Liver (tissue), 9 donors: Measurements from ENCODE around the gene ST6GAL1. TPM values are rescaled to one million over a fixed set of nuclear protein-coding genes. Genes with fewer than 3 reads are reported as not detected.

Source experiments
- DNase-seq: peaks from one replicate; pipeline ENCODE4 v3.0.0-alpha.2; 2017; ENCODE audit warnings: low spot score
- H3K27ac ChIP-seq, 2 donors: one replicate each; pipeline ENCODE4 v1.7.0; 2013; ENCODE audit warnings: inconsistent platforms in 2 of 2, low read length in 2 of 2, control low read depth in 1 of 2, low read depth in 1 of 2, mild to moderate bottlenecking in 1 of 2
- H3K27me3 ChIP-seq, 4 donors: one replicate each; pipeline versions ENCODE4 v1.6.1 to v1.7.0; 2013; ENCODE audit warnings: low read length in 3 of 4, inconsistent platforms in 1 of 4, mild to moderate bottlenecking in 1 of 4, moderate library complexity in 1 of 4; ENCODE audit not compliant: control insufficient read depth in 4 of 4, insufficient read depth in 4 of 4
- H3K36me3 ChIP-seq, 4 donors: one replicate each; pipeline versions ENCODE4 v1.6.1 to v1.7.0; 2013; ENCODE audit warnings: low read length in 3 of 4, mild to moderate bottlenecking in 3 of 4, low read depth in 1 of 4, moderate library complexity in 1 of 4; ENCODE audit not compliant: control insufficient read depth in 4 of 4, insufficient read depth in 3 of 4
- H3K4me1 ChIP-seq, 4 donors: one replicate each; pipeline versions ENCODE4 v1.6.1 to v1.7.0; 2013; ENCODE audit warnings: low read length in 3 of 4, mild to moderate bottlenecking in 3 of 4, moderate library complexity in 1 of 4; ENCODE audit not compliant: control insufficient read depth in 4 of 4, insufficient read depth in 4 of 4
- H3K4me3 ChIP-seq, 3 donors: one replicate each; pipeline versions ENCODE4 v1.6.1 to v1.7.0; 2013; ENCODE audit warnings: low read length in 3 of 3, control low read depth in 1 of 3, low read depth in 1 of 3, mild to moderate bottlenecking in 1 of 3
- H3K9ac ChIP-seq, 2 donors: one replicate each; pipeline ENCODE4 v1.7.0; 2013; ENCODE audit warnings: low read length in 2 of 2, mild to moderate bottlenecking in 2 of 2, moderate library complexity in 2 of 2, control low read depth in 1 of 2, low read depth in 1 of 2
- H3K9me3 ChIP-seq, 4 donors: one replicate each; pipeline versions ENCODE4 v1.6.1 to v1.7.0; 2013; ENCODE audit warnings: low read length in 3 of 4; ENCODE audit not compliant: control insufficient read depth in 4 of 4
- EGR1 ChIP-seq, 2 donors: IDR thresholded peaks; 2 replicates each; pipeline ENCODE4 v1.6.1; 2016 to 2018; ENCODE audit warnings: antibody characterized with exemption in 2 of 2, low read depth in 2 of 2
- FOXA1 ChIP-seq: IDR thresholded peaks from 2 replicates; pipeline ENCODE4 v1.6.1; 2016; ENCODE audit warnings: antibody characterized with exemption
- FOXA2 ChIP-seq: IDR thresholded peaks from 2 replicates; pipeline ENCODE4 v1.6.1; 2016; ENCODE audit warnings: antibody characterized with exemption
- GABPA ChIP-seq, 2 donors: IDR thresholded peaks in 1 of 2; conservative IDR thresholded peaks in 1 of 2; 2 replicates each; pipeline ENCODE4 v1.6.1; 2016; ENCODE audit warnings: antibody characterized with exemption in 2 of 2, mild to moderate bottlenecking in 1 of 2, moderate library complexity in 1 of 2
- HNF4A ChIP-seq, 2 donors: conservative IDR thresholded peaks; 2 replicates each; pipeline ENCODE4 v1.6.1; 2016; ENCODE audit warnings: antibody characterized with exemption in 2 of 2, mild to moderate bottlenecking in 2 of 2
- HNF4G ChIP-seq: IDR thresholded peaks from 2 replicates; pipeline ENCODE4 v1.6.1; 2016; ENCODE audit warnings: antibody characterized with exemption
- JUND ChIP-seq, 2 donors: IDR thresholded peaks; 2 replicates each; pipeline ENCODE4 v1.6.1; 2016; ENCODE audit warnings: antibody characterized with exemption in 2 of 2
- NR2F2 ChIP-seq: IDR thresholded peaks from 2 replicates; pipeline ENCODE4 v1.6.1; 2016; ENCODE audit warnings: antibody characterized with exemption
- RAD21 ChIP-seq, 2 donors: IDR thresholded peaks; 2 replicates each; pipeline ENCODE4 v1.6.1; 2016; ENCODE audit warnings: antibody characterized with exemption in 2 of 2, mild to moderate bottlenecking in 2 of 2
- RXRA ChIP-seq, 2 donors: IDR thresholded peaks; 2 replicates each; pipeline ENCODE4 v1.6.1; 2017 to 2018; ENCODE audit warnings: antibody characterized with exemption in 2 of 2, mild to moderate bottlenecking in 1 of 2
- SP1 ChIP-seq: IDR thresholded peaks from 2 replicates; pipeline ENCODE4 v1.6.1; 2018; ENCODE audit warnings: antibody characterized with exemption, mild to moderate bottlenecking
- TAF1 ChIP-seq: conservative IDR thresholded peaks from 2 replicates; pipeline ENCODE4 v1.6.1; 2016; ENCODE audit warnings: antibody characterized with exemption, mild to moderate bottlenecking
- YY1 ChIP-seq: IDR thresholded peaks from 2 replicates; pipeline ENCODE4 v1.6.1; 2016; ENCODE audit warnings: antibody characterized with exemption, mild to moderate bottlenecking
- WGBS: extraction: QIAGEN DNeasy Blood & Tissue Kit; methylation state at CpG from one replicate; pipeline ENCODE4 v1.1.7; 2013; 5-methylcytosine and 5-hydroxymethylcytosine counted together
- polyA plus RNA-seq, 2 donors: library from polyadenylated mRNA; stranded (reverse) in 1 of 2; unstranded in 1 of 2; fragments of 200-250 nt in 1 of 2; fragments of >200 nt in 1 of 2; fragmentation: Nextera tagmentation in 1 of 2; extraction: Ambion mirVana in 1 of 2; gene quantifications; one replicate each; pipeline versions ENCODE4 v1.2.1 to v1.2.3, GENCODE V29; 2013 to 2015
- total RNA-seq, 2 donors: library from RNA; depleted of rRNA; stranded (reverse); fragments of >200 nt; gene quantifications; one replicate each; pipeline ENCODE4 v1.2.3, GENCODE V29; 2014
- TF ChIP-seq, protein P1 (sequence below): IDR thresholded peaks from 2 replicates; pipeline ENCODE4 v1.6.1; 2016; ENCODE audit warnings: antibody characterized with exemption
- TF ChIP-seq, protein P2 (sequence below): IDR thresholded peaks from 2 replicates; pipeline ENCODE4 v1.6.1; 2016; ENCODE audit warnings: antibody characterized with exemption, mild to moderate bottlenecking
- TF ChIP-seq, protein P3 (sequence below): fragments of 150-350 bp; IDR thresholded peaks from 2 replicates; pipeline ENCODE4 v1.5.1; 2017; ENCODE audit warnings: improper control_type of control experiment, low read depth, low read length; ENCODE audit not compliant: missing input control
- TF ChIP-seq, protein P4 (sequence below): IDR thresholded peaks from 2 replicates; pipeline ENCODE4 v1.6.1; 2016; ENCODE audit warnings: antibody characterized with exemption
- TF ChIP-seq, protein P5 (sequence below): IDR thresholded peaks from 2 replicates; pipeline ENCODE4 v1.6.1; 2016; ENCODE audit warnings: antibody characterized with exemption
- donor health status: healthy.
- donor health status: healthy.
- donor health status: healthy.
- donor health status: healthy.
- donor health status: healthy.

Gene ST6GAL1
- total and polyA plus RNA-seq, 4 donors: 102 to 425 (median 328) TPM

DNA sequence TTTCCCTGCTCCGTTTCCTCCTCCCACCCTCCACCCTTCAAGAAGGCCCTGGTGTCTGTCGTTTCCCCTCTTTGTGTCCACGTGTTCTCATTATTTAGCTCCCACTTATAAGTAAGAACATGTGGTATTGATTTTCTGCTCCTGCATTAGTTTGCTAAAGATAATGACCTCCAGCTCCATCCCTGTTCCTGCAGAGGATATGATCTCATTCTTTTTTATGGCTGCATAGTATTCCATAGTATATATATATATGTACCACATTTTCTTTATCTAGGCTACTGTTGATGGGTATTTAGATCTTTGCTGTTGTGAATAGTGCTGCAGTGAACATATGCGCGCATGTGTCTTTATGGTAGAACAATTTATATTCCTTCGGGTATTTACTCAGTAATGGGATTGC, 4.8 kb downstream of the ST6GAL1 start:
- WGBS: 97% methylated on average over 6 of the region's 6 CpGs
- Histone ChIP-seq H3K27ac (no peak overlapping the region), H3K4me1 (peaks cover 0 to 25% (median 16%) of the 10 kb centered on the region in 4 donors), H3K4me3 (no peak overlapping the region), H3K36me3 (no peaks in the 10 kb centered on the region), H3K9me3 (no peaks in the 10 kb centered on the region), H3K9ac (no peak overlapping the region), H3K27me3 (no peaks in the 10 kb centered on the region)
- no peak for DNase-seq
- TF ChIP-seq, protein P1, sequence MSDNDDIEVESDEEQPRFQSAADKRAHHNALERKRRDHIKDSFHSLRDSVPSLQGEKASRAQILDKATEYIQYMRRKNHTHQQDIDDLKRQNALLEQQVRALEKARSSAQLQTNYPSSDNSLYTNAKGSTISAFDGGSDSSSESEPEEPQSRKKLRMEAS: no peak
- TF ChIP-seq FOXA2 (no peak), NR2F2 (no peak), HNF4G (no peak), RAD21 (IDR thresholded peaks at IDR 0.05) (no peak), GABPA (IDR thresholded peaks at IDR 0.05 in 1 of 2, conservative IDR thresholded peaks at IDR 0.05 in 1 of 2) (no peak), YY1 (no peak), JUND (IDR thresholded peaks at IDR 0.05) (no peak), HNF4A (conservative IDR thresholded peaks at IDR 0.05) (no peak), RXRA (IDR thresholded peaks at IDR 0.05) (no peak), SP1 (no peak), FOXA1 (no peak), TAF1 (no peak), EGR1 (IDR thresholded peaks at IDR 0.05; ENCODE audit: low read depth in 2 of 2) (no peak)
- TF ChIP-seq, protein P2, sequence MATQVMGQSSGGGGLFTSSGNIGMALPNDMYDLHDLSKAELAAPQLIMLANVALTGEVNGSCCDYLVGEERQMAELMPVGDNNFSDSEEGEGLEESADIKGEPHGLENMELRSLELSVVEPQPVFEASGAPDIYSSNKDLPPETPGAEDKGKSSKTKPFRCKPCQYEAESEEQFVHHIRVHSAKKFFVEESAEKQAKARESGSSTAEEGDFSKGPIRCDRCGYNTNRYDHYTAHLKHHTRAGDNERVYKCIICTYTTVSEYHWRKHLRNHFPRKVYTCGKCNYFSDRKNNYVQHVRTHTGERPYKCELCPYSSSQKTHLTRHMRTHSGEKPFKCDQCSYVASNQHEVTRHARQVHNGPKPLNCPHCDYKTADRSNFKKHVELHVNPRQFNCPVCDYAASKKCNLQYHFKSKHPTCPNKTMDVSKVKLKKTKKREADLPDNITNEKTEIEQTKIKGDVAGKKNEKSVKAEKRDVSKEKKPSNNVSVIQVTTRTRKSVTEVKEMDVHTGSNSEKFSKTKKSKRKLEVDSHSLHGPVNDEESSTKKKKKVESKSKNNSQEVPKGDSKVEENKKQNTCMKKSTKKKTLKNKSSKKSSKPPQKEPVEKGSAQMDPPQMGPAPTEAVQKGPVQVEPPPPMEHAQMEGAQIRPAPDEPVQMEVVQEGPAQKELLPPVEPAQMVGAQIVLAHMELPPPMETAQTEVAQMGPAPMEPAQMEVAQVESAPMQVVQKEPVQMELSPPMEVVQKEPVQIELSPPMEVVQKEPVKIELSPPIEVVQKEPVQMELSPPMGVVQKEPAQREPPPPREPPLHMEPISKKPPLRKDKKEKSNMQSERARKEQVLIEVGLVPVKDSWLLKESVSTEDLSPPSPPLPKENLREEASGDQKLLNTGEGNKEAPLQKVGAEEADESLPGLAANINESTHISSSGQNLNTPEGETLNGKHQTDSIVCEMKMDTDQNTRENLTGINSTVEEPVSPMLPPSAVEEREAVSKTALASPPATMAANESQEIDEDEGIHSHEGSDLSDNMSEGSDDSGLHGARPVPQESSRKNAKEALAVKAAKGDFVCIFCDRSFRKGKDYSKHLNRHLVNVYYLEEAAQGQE: no peak
- TF ChIP-seq, protein P3, sequence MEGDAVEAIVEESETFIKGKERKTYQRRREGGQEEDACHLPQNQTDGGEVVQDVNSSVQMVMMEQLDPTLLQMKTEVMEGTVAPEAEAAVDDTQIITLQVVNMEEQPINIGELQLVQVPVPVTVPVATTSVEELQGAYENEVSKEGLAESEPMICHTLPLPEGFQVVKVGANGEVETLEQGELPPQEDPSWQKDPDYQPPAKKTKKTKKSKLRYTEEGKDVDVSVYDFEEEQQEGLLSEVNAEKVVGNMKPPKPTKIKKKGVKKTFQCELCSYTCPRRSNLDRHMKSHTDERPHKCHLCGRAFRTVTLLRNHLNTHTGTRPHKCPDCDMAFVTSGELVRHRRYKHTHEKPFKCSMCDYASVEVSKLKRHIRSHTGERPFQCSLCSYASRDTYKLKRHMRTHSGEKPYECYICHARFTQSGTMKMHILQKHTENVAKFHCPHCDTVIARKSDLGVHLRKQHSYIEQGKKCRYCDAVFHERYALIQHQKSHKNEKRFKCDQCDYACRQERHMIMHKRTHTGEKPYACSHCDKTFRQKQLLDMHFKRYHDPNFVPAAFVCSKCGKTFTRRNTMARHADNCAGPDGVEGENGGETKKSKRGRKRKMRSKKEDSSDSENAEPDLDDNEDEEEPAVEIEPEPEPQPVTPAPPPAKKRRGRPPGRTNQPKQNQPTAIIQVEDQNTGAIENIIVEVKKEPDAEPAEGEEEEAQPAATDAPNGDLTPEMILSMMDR: no peak
- TF ChIP-seq, protein P4, sequence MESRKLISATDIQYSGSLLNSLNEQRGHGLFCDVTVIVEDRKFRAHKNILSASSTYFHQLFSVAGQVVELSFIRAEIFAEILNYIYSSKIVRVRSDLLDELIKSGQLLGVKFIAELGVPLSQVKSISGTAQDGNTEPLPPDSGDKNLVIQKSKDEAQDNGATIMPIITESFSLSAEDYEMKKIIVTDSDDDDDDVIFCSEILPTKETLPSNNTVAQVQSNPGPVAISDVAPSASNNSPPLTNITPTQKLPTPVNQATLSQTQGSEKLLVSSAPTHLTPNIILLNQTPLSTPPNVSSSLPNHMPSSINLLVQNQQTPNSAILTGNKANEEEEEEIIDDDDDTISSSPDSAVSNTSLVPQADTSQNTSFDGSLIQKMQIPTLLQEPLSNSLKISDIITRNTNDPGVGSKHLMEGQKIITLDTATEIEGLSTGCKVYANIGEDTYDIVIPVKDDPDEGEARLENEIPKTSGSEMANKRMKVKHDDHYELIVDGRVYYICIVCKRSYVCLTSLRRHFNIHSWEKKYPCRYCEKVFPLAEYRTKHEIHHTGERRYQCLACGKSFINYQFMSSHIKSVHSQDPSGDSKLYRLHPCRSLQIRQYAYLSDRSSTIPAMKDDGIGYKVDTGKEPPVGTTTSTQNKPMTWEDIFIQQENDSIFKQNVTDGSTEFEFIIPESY: no peak
- TF ChIP-seq, protein P5, sequence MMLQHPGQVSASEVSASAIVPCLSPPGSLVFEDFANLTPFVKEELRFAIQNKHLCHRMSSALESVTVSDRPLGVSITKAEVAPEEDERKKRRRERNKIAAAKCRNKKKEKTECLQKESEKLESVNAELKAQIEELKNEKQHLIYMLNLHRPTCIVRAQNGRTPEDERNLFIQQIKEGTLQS: no peak
